ENCODE measurements around the gene GBX2.

GBX2 gene

GRCh38 chr2:236167297-236168109, 683 bp downstream of the GBX2 start:
- DNase-seq (ENCODE audit: low read depth), result no peak

GRCh38 chr2:236166796-236167296, 1.3 kb downstream of the GBX2 start:
- no peak for DNase-seq (ENCODE audit: low read depth)

GRCh38 chr2:236165842-236166795, 2.1 kb downstream of the GBX2 start:
- DNase-seq (ENCODE audit: low read depth), result no peak

- DNase-seq (ENCODE audit: low read depth), result no peak
Observed at GRCh38 chr2:236164925-236165841, 3.0 kb downstream of the GBX2 start.

GRCh38 chr2:236164201-236164924, 3.8 kb downstream of the GBX2 start:
- DNase-seq (ENCODE audit: low read depth), result no peak

GRCh38 chr2:236163471-236164200, 4.5 kb downstream of the GBX2 start:
- no peak for DNase-seq (ENCODE audit: low read depth)

- DNase-seq (ENCODE audit: low read depth), result no peak
Observed at GRCh38 chr2:236162882-236163470, 5.2 kb downstream of the GBX2 start.

- DNase-seq (ENCODE audit: low read depth), result no peak
Observed at GRCh38 chr2:236162031-236162845, 5.9 kb downstream of the GBX2 start.

- no peak for DNase-seq (ENCODE audit: low read depth)
Observed at GRCh38 chr2:236161531-236161930, 6.7 kb downstream of the GBX2 start.

GRCh38 chr2:236161082-236161462, 7.1 kb downstream of the GBX2 start:
- DNase-seq (ENCODE audit: low read depth), result no peak

GRCh38 chr2:236160366-236161081, 7.7 kb downstream of the GBX2 start:
- DNase-seq (ENCODE audit: low read depth), result no peak

GRCh38 chr2:236159778-236160170, 8.4 kb downstream of the GBX2 start:
- DNase-seq (ENCODE audit: low read depth), result no peak

GRCh38 chr2:236158969-236159777, 9.0 kb downstream of the GBX2 start:
- no peak for DNase-seq (ENCODE audit: low read depth)

GRCh38 chr2:236157815-236158498, 10.2 kb downstream of the GBX2 start:
- no peak for DNase-seq (ENCODE audit: low read depth)

- no peak for DNase-seq (ENCODE audit: low read depth)
Observed at GRCh38 chr2:236157366-236157765, 10.8 kb downstream of the GBX2 start.

- no peak for DNase-seq (ENCODE audit: low read depth)
Observed at GRCh38 chr2:236156860-236157194, 11.4 kb downstream of the GBX2 start.
